Measurements from ENCODE around the gene GOSR2. TPM values are rescaled to one million over a fixed set of nuclear protein-coding genes. Genes with fewer than 3 reads are reported as not detected.

GOSR2 gene
- total and polyA plus RNA-seq, 2 of the 8 experiments (the other 6 are each of a cell fraction or from before 2014, with no cell fraction given): 28.2 to 36.2 TPM

- CTCF ChIA-PET (ENCODE audit: partially characterized antibody): interaction anchor here (0.5 to 2.8 kb wide), 9 partner anchors 30 to 250 kb away, joined by 3 to 9 read pairs (median 4); no protein-coding TSS in a partner anchor
- no peak overlapping the region for H3K4me3 ChIP-seq (ENCODE audit: extremely low read depth in 1 of 4, insufficient read depth in 2 of 4, low read depth in 3 of 4, low read length in 4 of 4)
- 89% methylated on average over 3 of the region's 3 CpGs; no CpG with 5 or more reads in 1 of the 2 experiments for WGBS, 2 experiments (ENCODE audit: extremely low coverage in 1 of 2, insufficient coverage in 1 of 2, insufficient read length in 1 of 2, insufficient replicate concordance in 2 of 2, low coverage in 1 of 2, low lambda C conversion rate in 2 of 2, missing lambda C conversion rate in 1 of 2)
These were observed 11.6 kb upstream of the GOSR2 start for GRCh38 chr17:46911311-46911710.

More at GRCh38 chr17:46911311-46911710, 11.6 kb upstream of the GOSR2 start:
- TF ChIP-seq KDM1A (IDR thresholded peaks at IDR 0.05; ENCODE audit: borderline replicate concordance, low read length): no peak
- TF ChIP-seq TAF7 (optimal IDR thresholded peaks at IDR 0.05; ENCODE audit: borderline replicate concordance, low read depth, low read length): no peak
- no peak for TF ChIP-seq CREB1 (IDR thresholded peaks at IDR 0.05)
- TF ChIP-seq CEBPB (IDR thresholded peaks at IDR 0.05; ENCODE audit: low read depth, low read length): no peak
- TF ChIP-seq, protein P1, sequence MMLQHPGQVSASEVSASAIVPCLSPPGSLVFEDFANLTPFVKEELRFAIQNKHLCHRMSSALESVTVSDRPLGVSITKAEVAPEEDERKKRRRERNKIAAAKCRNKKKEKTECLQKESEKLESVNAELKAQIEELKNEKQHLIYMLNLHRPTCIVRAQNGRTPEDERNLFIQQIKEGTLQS (IDR thresholded peaks at IDR 0.05; ENCODE audit: insufficient read depth, low read depth, low read length): no peak
- no peak for TF ChIP-seq JUND (IDR thresholded peaks at IDR 0.05; ENCODE audit: low read length)
- no peak for TF ChIP-seq MAFK (IDR thresholded peaks at IDR 0.05; ENCODE audit: low read depth, low read length)
- Histone ChIP-seq H3K9ac (replicated peaks in 1 of 4; ENCODE audit: extremely low read depth in 1 of 4, low read depth in 3 of 4, low read length in 3 of 4) (no peak overlapping the region), H2BK120ac (replicated peaks; ENCODE audit: low read depth, low read length) (no peak overlapping the region), H2BK12ac (ENCODE audit: low read depth, low read length) (no peak overlapping the region), H3K23me2 (ENCODE audit: low read depth, low read length) (no peaks in the 10 kb centered on the region), H4K5ac (ENCODE audit: insufficient read length, low read depth, low read length) (no peak overlapping the region), H3K4me1 (replicated peaks in 1 of 4; ENCODE audit: control insufficient read depth in 3 of 4, insufficient read depth in 4 of 4, low read length in 3 of 4) (peaks cover 0 to 2% (median 0%) of the 10 kb centered on the region in 4 experiments; a peak in 1 of 7 replicates), H2AFZ (ENCODE audit: low read length) (no peak overlapping the region), H3K27ac (ENCODE audit: low read depth, low read length) (no peak overlapping the region), H2AK5ac (ENCODE audit: low read depth, low read length) (no peak overlapping the region), H3K4ac (replicated peaks; ENCODE audit: insufficient read length, low read depth, low read length) (no peak overlapping the region), H3K14ac (ENCODE audit: insufficient read length) (no peak overlapping the region), H2BK20ac (ENCODE audit: low read length) (no peak overlapping the region), H3K27me3 (replicated peaks in 1 of 4; ENCODE audit: control insufficient read depth in 3 of 4, extremely low read depth in 1 of 4, insufficient read depth in 3 of 4, low read length in 3 of 4) (no peaks in the 10 kb centered on the region), H3K79me2 (ENCODE audit: control insufficient read depth in 1 of 2, insufficient read depth in 2 of 2, low read length in 2 of 2) (no peaks in the 10 kb centered on the region), H3K18ac (ENCODE audit: extremely low read depth, low read length) (no peak overlapping the region), H4K8ac (ENCODE audit: extremely low read depth, insufficient read depth, low read length) (no peak overlapping the region), H2BK15ac (ENCODE audit: low read length) (no peak overlapping the region), H4K91ac (replicated peaks; ENCODE audit: insufficient read length, low read length) (no peak overlapping the region), H3K9me3 (ENCODE audit: insufficient read depth in 2 of 2, low read depth in 1 of 2, low read length in 1 of 2) (no peaks in the 10 kb centered on the region), H2BK5ac (ENCODE audit: low read depth, low read length) (no peak overlapping the region), H3K79me1 (ENCODE audit: low read depth, low read length) (no peaks in the 10 kb centered on the region; the same call in 1 of the 2 replicates), H3K36me3 (ENCODE audit: control insufficient read depth in 2 of 4, insufficient read depth in 4 of 4, low read length in 3 of 4) (no peaks in the 10 kb centered on the region), H3K4me2 (ENCODE audit: insufficient read depth in 1 of 2, low read depth in 2 of 2, low read length in 2 of 2) (no peak overlapping the region), H3K56ac (replicated peaks; ENCODE audit: insufficient read length, low read depth, low read length) (no peak overlapping the region), H3K23ac (ENCODE audit: insufficient read length) (no peak overlapping the region), H4K20me1 (replicated peaks in 1 of 2; ENCODE audit: control insufficient read depth in 1 of 2, insufficient read depth in 2 of 2, low read length in 2 of 2) (no peaks in the 10 kb centered on the region)
- POLR2A ChIA-PET (ENCODE audit: partially characterized antibody): interaction anchor here (1.0 kb wide), 1 partner anchor 11 kb away, joined by 3 read pairs; the partner anchor contains the start of gene GOSR2
- no peak for DNase-seq (ENCODE audit: low read depth in 1 of 2, low spot score in 2 of 2)
- FAIRE-seq: no peak
